OCI-LY3 (cell line): ENCODE measurements around the gene TMEM269.
A peak's percentile ranks its signal among the peaks of the same experiment; 100 is the strongest.
"Not testable (repeated sequence)": the region's sequence is repeated elsewhere in the genome, so short reads cannot be mapped to it uniquely, and the experiment has no call there.

Experiments
- H2AFZ ChIP-seq: fragments of 200-600, 300-600 bp; shearing (Covaris generic); 2 replicates; pipeline ENCODE4 v1.6.0; 2014; ENCODE audit warnings: antibody characterized with exemption, low read depth, low read length
- H3K27ac ChIP-seq: fragments of 200-600, 300-600 bp; sonication (generic); 2 replicates; pipeline ENCODE4 v1.5.1; 2014; ENCODE audit warnings: mild to moderate bottlenecking, low read length, moderate library complexity, mixed read lengths
- H3K27me3 ChIP-seq: fragments of 200-600, 300-600 bp; sonication (generic); 2 replicates; pipeline ENCODE4 v1.6.1; 2014; ENCODE audit warnings: low read depth, low read length, mixed read lengths
- H3K36me3 ChIP-seq: fragments of 200-600, 300-600 bp; sonication (generic); replicated peaks from 2 replicates; pipeline ENCODE3; 2014; ENCODE audit warnings: low read depth, low read length, mixed read lengths
- H3K4me1 ChIP-seq: fragments of 300-600, 200-600 bp; sonication (generic); 2 replicates; pipeline ENCODE4 v1.6.1; 2014; ENCODE audit warnings: low read length, mixed read lengths
- H3K4me2 ChIP-seq: fragments of 200-600, 300-600 bp; sonication (generic); 2 replicates; pipeline ENCODE4 v1.6.1; 2014; ENCODE audit warnings: low read length, mixed read lengths
- H3K4me3 ChIP-seq: fragments of 300-600, 200-600 bp; sonication (generic); 2 replicates; pipeline ENCODE4 v1.5.1; 2014; ENCODE audit warnings: antibody characterized with exemption, mild to moderate bottlenecking, low read length, moderate library complexity
- H3K79me2 ChIP-seq: fragments of 300-600, 200-600 bp; shearing (Covaris generic); 2 replicates; pipeline ENCODE4 v1.6.1; 2014; ENCODE audit warnings: mild to moderate bottlenecking, low read length, mixed read lengths
- H3K9ac ChIP-seq: fragments of 300-600, 200-600 bp; shearing (Covaris generic); 2 replicates; pipeline ENCODE4 v1.6.0; 2014; ENCODE audit warnings: mild to moderate bottlenecking, low read length, moderate library complexity
- H3K9me3 ChIP-seq: fragments of 200-600, 300-600 bp; shearing (Covaris generic); 2 replicates; pipeline ENCODE4 v1.6.1; 2014; ENCODE audit warnings: low read length, mixed read lengths; ENCODE audit not compliant: insufficient read depth
- H4K20me1 ChIP-seq: fragments of 200-600, 300-600 bp; sonication (generic); 2 replicates; pipeline ENCODE4 v1.6.1; 2016; ENCODE audit warnings: low read length, mixed read lengths; ENCODE audit not compliant: insufficient read depth
- CTCF ChIP-seq: fragments of 200-600, 300-600 bp; sonication (generic); IDR thresholded peaks from 2 replicates; pipeline ENCODE4 v1.5.1; 2014; ENCODE audit warnings: antibody characterized with exemption, low read length, low read depth
- EZH2phosphoT487 ChIP-seq: fragments of 200-600 bp; shearing (Covaris generic); IDR thresholded peaks from 2 replicates; pipeline ENCODE4 v1.6.1; 2018; ENCODE audit warnings: antibody characterized with exemption, mixed run types, low read depth

TMEM269 gene

DNA sequence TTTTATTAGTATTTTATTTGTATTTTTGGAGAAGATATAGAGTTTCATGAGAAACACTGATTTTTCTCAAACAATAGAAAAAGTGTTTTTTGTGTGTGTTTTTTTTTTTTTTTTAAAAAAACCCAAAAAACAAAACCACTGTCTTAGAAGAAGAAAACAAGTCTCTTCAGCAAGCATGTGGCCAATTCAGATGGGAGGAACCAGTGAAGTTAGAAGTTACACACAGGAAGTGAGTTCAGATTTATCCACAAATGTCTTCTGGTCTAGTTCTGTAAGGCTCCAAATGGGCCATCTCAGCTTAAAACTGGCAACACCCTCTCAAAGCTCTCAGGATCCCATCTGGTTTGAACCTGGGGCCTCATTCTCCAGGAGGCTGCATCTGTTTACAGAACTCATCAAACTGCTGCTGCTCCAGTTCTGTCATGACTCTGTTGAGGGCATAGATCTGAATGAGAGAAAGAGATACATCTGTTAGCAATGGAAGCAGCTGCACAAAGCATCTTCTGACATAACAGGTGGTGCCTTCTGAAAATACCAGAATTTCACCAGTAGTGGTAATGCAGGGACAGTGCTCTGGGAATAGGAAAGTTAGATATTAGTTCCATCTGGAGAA, 22.4 kb downstream of the TMEM269 start:
- Histone ChIP-seq H3K9ac (no peak overlapping the region), H2AFZ (no peak overlapping the region), H3K79me2 (no peaks in the 10 kb centered on the region), H3K4me3 (no peak overlapping the region), H3K27ac (no peak overlapping the region), H3K36me3 (no peaks in the 10 kb centered on the region), H3K9me3 (no peaks in the 10 kb centered on the region), H4K20me1 (no peaks in the 10 kb centered on the region), H3K4me1 (no peaks in the 10 kb centered on the region), H3K4me2 (no peak overlapping the region), H3K27me3 (no peaks in the 10 kb centered on the region)
- no peak for TF ChIP-seq CTCF
- TF ChIP-seq EZH2phosphoT487, result no peak

DNA sequence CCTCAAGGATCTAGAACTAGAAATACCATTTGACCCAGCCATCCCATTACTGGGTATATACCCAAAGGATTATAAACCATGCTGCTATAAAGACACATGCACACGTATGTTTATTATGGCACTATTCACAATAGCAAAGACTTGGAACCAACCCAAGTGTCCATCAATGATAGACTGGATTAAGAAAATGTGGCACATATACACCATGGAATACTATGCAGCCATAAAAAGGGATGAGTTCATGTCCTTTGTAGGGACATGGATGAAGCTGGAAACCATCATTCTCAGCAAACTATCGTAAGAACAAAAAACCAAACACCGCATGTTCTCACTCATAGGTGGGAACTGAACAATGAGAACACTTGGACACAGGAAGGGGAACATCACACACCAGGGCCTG, 30.0 kb downstream of the TMEM269 start:
- not testable (repeated sequence) for H3K27me3 ChIP-seq, H3K79me2 ChIP-seq, H3K4me2 ChIP-seq, H3K9me3 ChIP-seq, H3K36me3 ChIP-seq, H3K9ac ChIP-seq, H4K20me1 ChIP-seq, H3K4me3 ChIP-seq, H3K27ac ChIP-seq, H2AFZ ChIP-seq
- H3K4me1 ChIP-seq, result peaks cover 12% of the 10 kb centered on the region

GRCh38 chr1:42815941-42816584, 31.3 kb downstream of the TMEM269 start:
- Histone ChIP-seq H3K4me3 (peak overlapping the region; percentile 88), H3K4me2 (peak overlapping the region; percentile 84), H3K9ac (peak overlapping the region; percentile 67), H3K27me3 (no peaks in the 10 kb centered on the region), H3K4me1 (peaks cover 12% of the 10 kb centered on the region), H3K27ac (0 out of 2 replicates have a peak overlapping the region, but pooled peaks have one; percentile 17), H3K9me3 (no peaks in the 10 kb centered on the region), H3K36me3 (no peaks in the 10 kb centered on the region), H4K20me1 (no peaks in the 10 kb centered on the region), H2AFZ (0 out of 2 replicates have a peak overlapping the region, but pooled peaks have one; percentile 27), H3K79me2 (no peaks in the 10 kb centered on the region)
- TF ChIP-seq CTCF (no peak), EZH2phosphoT487 (no peak)

DNA sequence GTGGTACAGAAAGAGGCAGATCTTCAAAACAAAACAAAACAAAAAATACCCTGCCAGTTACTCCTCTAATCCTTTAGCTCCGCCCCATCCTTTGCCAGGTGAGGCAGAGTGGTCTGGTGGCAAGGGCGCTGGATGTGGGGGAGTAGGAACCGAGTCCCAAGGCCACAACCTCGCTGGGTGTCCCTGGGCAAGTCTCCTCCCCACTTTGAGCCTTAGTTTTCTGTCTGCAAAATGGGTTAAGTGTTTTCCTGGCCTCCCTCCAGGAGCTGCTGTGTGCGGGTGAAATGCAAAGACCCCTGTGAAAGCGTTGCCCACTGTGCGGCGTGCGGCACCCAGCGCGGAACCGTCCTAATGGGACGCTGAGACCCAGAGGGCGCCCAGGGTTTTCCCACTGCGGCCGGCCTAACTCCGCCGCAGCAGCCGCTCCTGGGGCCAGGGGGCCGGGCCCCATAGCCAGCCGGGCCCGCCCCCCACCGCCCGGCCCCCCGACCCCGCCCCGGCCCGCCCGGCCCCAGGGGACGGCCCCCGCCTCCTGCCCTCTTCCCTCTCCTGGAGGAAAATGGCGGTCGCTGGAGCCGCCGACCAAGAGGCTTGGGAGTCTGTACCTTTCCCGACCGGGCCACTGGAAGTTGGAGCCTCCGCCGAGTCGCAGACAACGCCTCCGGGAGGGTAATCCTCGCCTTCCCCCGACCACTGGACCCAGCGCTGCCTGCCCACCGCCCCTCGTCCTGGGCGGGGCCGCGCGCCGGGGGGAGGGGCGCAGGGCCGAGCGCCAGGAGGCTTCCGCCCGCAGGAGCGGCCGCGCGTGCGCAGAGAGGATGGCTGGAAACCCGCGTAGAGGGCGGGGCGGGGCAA, 32.0 kb downstream of the TMEM269 start, which contains the start of the genes ERMAP and SVBP:
Gene ERMAP, plus strand, starts transcription at position 538 of the 855 bp plus-strand sequence. CDS start 13,327 bp downstream, outside the sequence.
Gene SVBP, minus strand, starts transcription at position 813 of the 855 bp plus-strand sequence. CDS start 853 bp downstream, outside the sequence.
- no peaks in the 10 kb centered on the region for H3K9me3 ChIP-seq
- H3K27me3 ChIP-seq, result no peaks in the 10 kb centered on the region
- H3K9ac ChIP-seq, result peak within 1 kb of the TSS; percentile 83
- no peak for TF ChIP-seq EZH2phosphoT487
- no peak for TF ChIP-seq CTCF
- H3K79me2 ChIP-seq, result no peaks in the 10 kb centered on the region
- H4K20me1 ChIP-seq, result no peaks in the 10 kb centered on the region
- H2AFZ ChIP-seq, result peak within 1 kb of the TSS; percentile 85; the same call in 1 of the 2 replicates
- peak within 1 kb of the TSS; percentile 66 for H3K27ac ChIP-seq
- peak within 1 kb of the TSS; percentile 88 for H3K4me3 ChIP-seq
- no peaks in the 10 kb centered on the region for H3K36me3 ChIP-seq
- H3K4me1 ChIP-seq, result peaks cover 12% of the 10 kb centered on the region
- H3K4me2 ChIP-seq, result peak within 1 kb of the TSS; percentile 97
